CD4-positive, alpha-beta T cell (primary cell): ENCODE data around the gene KLHL18. TPM values are rescaled to one million over a fixed set of nuclear protein-coding genes. Genes with fewer than 3 reads are reported as not detected.
"Not testable (repeated sequence)": the region's sequence is repeated elsewhere in the genome, so short reads cannot be mapped to it uniquely, and the experiment has no call there.

Experiments used
- ATAC-seq: fragments of 200-7000 bp; cut with Tn5 transposase; one replicate; pipeline ENCODE4 v1.10.0; 2022; ENCODE audit warnings: mild to moderate bottlenecking; ENCODE audit not compliant: poor library complexity
- CTCF ChIA-PET: fragments of 350-600 bp; sonication (Branson Sonifier 250); formaldehyde crosslinking; loops from one replicate; lab custom pipeline; 2021; ENCODE audit warnings: antibody characterized with exemption, inconsistent platforms; lab: Charles Lee
- POLR2A ChIA-PET: fragments of 350-600 bp; sonication (Branson Sonifier 250); formaldehyde crosslinking; loops from one replicate; lab custom pipeline; 2021; ENCODE audit warnings: antibody characterized with exemption, inconsistent platforms; lab: Charles Lee
- DNase-seq, 14 experiments: peaks; one replicate each; pipeline ENCODE4 v3.0.0-alpha.2; 2013 to 2020; ENCODE audit warnings: mixed read lengths in 2 of 14
- H3K27ac ChIP-seq, 2 donors: one replicate each; pipeline versions ENCODE4 v1.5.1 to v1.7.0; 2013; ENCODE audit warnings: low read length in 2 of 2, low read depth in 1 of 2, mild to moderate bottlenecking in 1 of 2
- H3K27me3 ChIP-seq, 2 experiments: 1 replicate in 1 of 2; 2 replicates in 1 of 2; pipeline versions ENCODE4 v1.6.1 to v1.7.0; 2013; ENCODE audit warnings: low read length in 2 of 2, control low read depth in 1 of 2, mild to moderate bottlenecking in 1 of 2, moderate library complexity in 1 of 2; ENCODE audit not compliant: insufficient read depth in 2 of 2, control insufficient read depth in 1 of 2
- H3K36me3 ChIP-seq: one replicate; pipeline ENCODE4 v1.6.1; 2013; ENCODE audit warnings: low read length, control low read depth; ENCODE audit not compliant: insufficient read depth
- H3K4me1 ChIP-seq: one replicate; pipeline ENCODE4 v1.6.1; 2013; ENCODE audit warnings: low read length, control low read depth; ENCODE audit not compliant: insufficient read depth
- H3K4me3 ChIP-seq: one replicate; pipeline ENCODE4 v1.5.1; 2013; ENCODE audit warnings: mild to moderate bottlenecking, low read length, moderate library complexity
- H3K9me3 ChIP-seq, 2 experiments: 1 replicate in 1 of 2; 2 replicates in 1 of 2; pipeline versions ENCODE4 v1.6.1 to v1.7.0; 2013; ENCODE audit warnings: low read length in 2 of 2, mild to moderate bottlenecking in 2 of 2, control low read depth in 1 of 2, moderate library complexity in 1 of 2; ENCODE audit not compliant: control insufficient read depth in 1 of 2, insufficient read depth in 1 of 2
- H3K27ac Mint-ChIP-seq: one replicate; pipeline ENCODE4 v1.8.0; 2020; ENCODE audit warnings: mixed read lengths
- H3K27me3 Mint-ChIP-seq: one replicate; pipeline ENCODE4 v1.8.0; 2021; ENCODE audit warnings: mixed read lengths
- H3K36me3 Mint-ChIP-seq: one replicate; pipeline ENCODE4 v1.8.0; 2021; ENCODE audit warnings: low read depth, mixed read lengths
- H3K4me1 Mint-ChIP-seq: one replicate; pipeline ENCODE4 v1.8.0; 2021; ENCODE audit warnings: low read depth, mixed read lengths
- H3K4me3 Mint-ChIP-seq: one replicate; pipeline ENCODE4 v1.8.0; 2020; ENCODE audit warnings: mild to moderate bottlenecking, mixed read lengths
- H3K9me3 Mint-ChIP-seq: one replicate; pipeline ENCODE4 v1.8.0; 2020; ENCODE audit warnings: mixed read lengths
- CTCF ChIP-seq: fragments of 200-600 bp; IDR thresholded peaks from one replicate; pipeline ENCODE4 v1.8.0; 2022; ENCODE audit warnings: antibody characterized with exemption, mild to moderate bottlenecking
- intact Hi-C, 2 experiments: fragments of 100-400 bp; cut with DNase I in 1 of 2; cut with micrococcal nuclease in 1 of 2; formaldehyde crosslinking; loops; one replicate each; pipeline versions ENCODE4 v1.15.1 to v1.9.0; 2023 to 2025; cut with DNase I, micrococcal nuclease
- total RNA-seq, 174 experiments: library from RNA in 2 of 174; stranded (reverse) in 2 of 174; gene quantifications; one replicate each; pipeline ENCODE4 v1.2.3 and lab custom pipeline; 2021 to 2026

The KLHL18 gene
- total RNA-seq, 2 experiments from 2014 or later, result 43.3 to 43.7 TPM

- ATAC-seq (no peak), DNase-seq (no peak)
- ChIA-PET POLR2A (no interaction called here), CTCF (interaction anchor here (0.9 kb wide), 1 partner anchor 14 kb away, joined by 3 read pairs; no protein-coding TSS in a partner anchor)
- intact Hi-C loops, result loop anchor here in 1 of 2 experiments (10.0 kb wide), 1 partner anchor 536 kb away; no protein-coding TSS in a partner anchor
- Histone ChIP-seq H3K36me3 (peaks cover 32% of the 10 kb centered on the region), H3K4me3 (no peak overlapping the region), H3K9me3 (no peaks in the 10 kb centered on the region), H3K27me3 (no peaks in the 10 kb centered on the region), H3K4me1 (peaks cover 25% of the 10 kb centered on the region), H3K27ac (no peak overlapping the region)
- Mint-ChIP-seq H3K27me3 (no peaks in the 10 kb centered on the region), H3K9me3 (no peaks in the 10 kb centered on the region), H3K4me3 (no peak overlapping the region), H3K27ac (no peak overlapping the region), H3K4me1 (peaks cover 55% of the 10 kb centered on the region), H3K36me3 (peaks cover 58% of the 10 kb centered on the region)
- TF ChIP-seq CTCF, result no peak
Observed at GRCh38 chr3:47288966-47289910, 6.5 kb downstream of the KLHL18 start.

- no peak overlapping the region for H3K4me3 Mint-ChIP-seq
- TF ChIP-seq CTCF, result no peak
- Histone ChIP-seq H3K27me3 (no peaks in the 10 kb centered on the region), H3K27ac (no peak overlapping the region), H3K36me3 (peaks cover 38% of the 10 kb centered on the region), H3K4me3 (no peak overlapping the region), H3K4me1 (peaks cover 15% of the 10 kb centered on the region), H3K9me3 (no peaks in the 10 kb centered on the region)
- intact Hi-C loops, result no loop called here
- peaks cover 61% of the 10 kb centered on the region for H3K36me3 Mint-ChIP-seq
- ATAC-seq (no peak), DNase-seq (no peak)
- POLR2A ChIA-PET, result interaction anchor here (0.6 to 1.2 kb wide), 3 partner anchors 13 to 257 kb away, joined by 3 to 4 read pairs (median 3); no protein-coding TSS in a partner anchor
- no peak overlapping the region for H3K27ac Mint-ChIP-seq
- no peaks in the 10 kb centered on the region for H3K27me3 Mint-ChIP-seq
- CTCF ChIA-PET, result no interaction called here
- H3K4me1 Mint-ChIP-seq, result peaks cover 66% of the 10 kb centered on the region
- H3K9me3 Mint-ChIP-seq, result no peaks in the 10 kb centered on the region
Observed at GRCh38 chr3:47291158-47291753, 8.5 kb downstream of the KLHL18 start.

GRCh38 chr3:47291754-47292420 is 9.1 kb downstream of the KLHL18 start:
- Mint-ChIP-seq H3K36me3 (peaks cover 67% of the 10 kb centered on the region), H3K4me1 (peaks cover 64% of the 10 kb centered on the region)
- DNase-seq, CTCF ChIA-PET, H3K4me3 ChIP-seq, H3K4me3 Mint-ChIP-seq, H3K9me3 ChIP-seq, H3K27me3 Mint-ChIP-seq, ATAC-seq, H3K27ac Mint-ChIP-seq, H3K27ac ChIP-seq, H3K9me3 Mint-ChIP-seq, H3K27me3 ChIP-seq, intact Hi-C loops: not testable (repeated sequence)
- Histone ChIP-seq H3K4me1 (peaks cover 16% of the 10 kb centered on the region), H3K36me3 (peaks cover 40% of the 10 kb centered on the region)
- POLR2A ChIA-PET, result interaction anchor here (0.6 to 1.2 kb wide), 3 partner anchors 13 to 258 kb away, joined by 3 to 4 read pairs (median 3); no protein-coding TSS in a partner anchor
